ELF-1 (cell line): ENCODE data around the gene RAB36.
A peak's percentile ranks its signal among the peaks of the same experiment; 100 is the strongest.

Source experiments
- DNase-seq: peaks from one replicate; pipeline ENCODE4 v3.0.0-alpha.2; 2016; ENCODE audit warnings: low read depth, low spot score

The RAB36 gene

GRCh38 chr22:23180893-23181720 lies 35.8 kb downstream of the RAB36 start:
- no peak for DNase-seq

GRCh38 chr22:23181721-23182308 lies 36.5 kb downstream of the RAB36 start:
- no peak for DNase-seq

GRCh38 chr22:23182309-23183060 lies 37.2 kb downstream of the RAB36 start:
- peak; percentile 55 for DNase-seq

- peak; percentile 86 for DNase-seq
Measured at GRCh38 chr22:23183061-23183698, 37.9 kb downstream of the RAB36 start.

GRCh38 chr22:23184100-23184763 lies 39.0 kb downstream of the RAB36 start:
- DNase-seq, result no peak

- DNase-seq, result no peak
Measured at GRCh38 chr22:23184764-23185113, 39.5 kb downstream of the RAB36 start.

GRCh38 chr22:23187211-23187610 lies 41.9 kb downstream of the RAB36 start:
- no peak for DNase-seq

GRCh38 chr22:23187871-23188700 lies 42.8 kb downstream of the RAB36 start:
- no peak for DNase-seq

- no peak for DNase-seq
Measured at GRCh38 chr22:23190526-23190925, 45.2 kb downstream of the RAB36 start.

- DNase-seq, result no peak
Measured at GRCh38 chr22:23192133-23192532, 46.9 kb downstream of the RAB36 start.

GRCh38 chr22:23192558-23192957 lies 47.3 kb downstream of the RAB36 start:
- DNase-seq, result no peak

- no peak for DNase-seq
Measured at GRCh38 chr22:23193196-23193827, 48.0 kb downstream of the RAB36 start.

- DNase-seq, result no peak
Measured at GRCh38 chr22:23193882-23194281, 48.6 kb downstream of the RAB36 start.

- no peak for DNase-seq
Measured at GRCh38 chr22:23196165-23196564, 50.9 kb downstream of the RAB36 start.

GRCh38 chr22:23197836-23198235 lies 52.6 kb downstream of the RAB36 start:
- no peak for DNase-seq

- DNase-seq, result peak; percentile 58
Measured at GRCh38 chr22:23199159-23199558, 53.9 kb downstream of the RAB36 start.

GRCh38 chr22:23200898-23201297 lies 55.6 kb downstream of the RAB36 start:
- no peak for DNase-seq

GRCh38 chr22:23202812-23203451 lies 57.7 kb downstream of the RAB36 start:
- no peak for DNase-seq

- DNase-seq, result no peak
Measured at GRCh38 chr22:23203452-23204124, 58.3 kb downstream of the RAB36 start.
